IMR-90 (cell line): ENCODE results near the gene PRCP. TPM values are rescaled to one million over a fixed set of nuclear protein-coding genes. Genes with fewer than 3 reads are reported as not detected.

Experiments used
- ATAC-seq: fragments of 200-7000 bp; cut with Tn5 transposase; 2 replicates; pipeline ENCODE4 v1.9.1; 2020; ENCODE audit warnings: low read depth, mild to moderate bottlenecking, moderate library complexity
- BruUV-seq: library from RNA; stranded (reverse); fragments of 400-500 nt; replicated peaks from 2 replicates; lab custom pipeline; 2021; lab: Mats Ljungman, UMichigan
- CTCF ChIA-PET: fragments of 300-600 bp; formaldehyde crosslinking; extraction: SDS; loops from one replicate; lab custom pipeline; 2021; ENCODE audit warnings: antibody characterized with exemption; lab: Yijun Ruan, JAX
- POLR2A ChIA-PET: fragments of 300-600 bp; sonication (Branson Sonifier 250); formaldehyde crosslinking; loops from one replicate; lab custom pipeline; 2022; ENCODE audit warnings: antibody characterized with exemption; ENCODE audit not compliant: unreplicated experiment; lab: Charles Lee
- DNase-seq: peaks from one replicate; pipeline ENCODE4 v3.0.0; 2013
- H2AFZ ChIP-seq: replicated peaks from 2 replicates; pipeline ENCODE3; 2013; ENCODE audit warnings: low read length, mild to moderate bottlenecking; ENCODE audit not compliant: poor library complexity
- H2AK5ac ChIP-seq: 2 replicates; pipeline ENCODE4 v1.6.1; 2013; ENCODE audit warnings: low read depth, low read length, inconsistent platforms
- H2AK9ac ChIP-seq: replicated peaks from 2 replicates; pipeline ENCODE3; 2013; ENCODE audit warnings: mild to moderate bottlenecking, low read depth, low read length, moderate library complexity; ENCODE audit not compliant: poor library complexity
- H2BK120ac ChIP-seq: 2 replicates; pipeline ENCODE4 v1.6.1; 2013; ENCODE audit warnings: low read depth, low read length, inconsistent platforms
- H2BK15ac ChIP-seq: 3 replicates; pipeline ENCODE4 v1.6.1; 2013; ENCODE audit warnings: low read depth, low read length, inconsistent platforms
- H2BK20ac ChIP-seq: 2 replicates; pipeline ENCODE4 v1.6.1; 2013; ENCODE audit warnings: low read depth, mild to moderate bottlenecking, inconsistent platforms, low read length, moderate library complexity
- H2BK5ac ChIP-seq: 2 replicates; pipeline ENCODE4 v1.6.1; 2013; ENCODE audit warnings: mild to moderate bottlenecking, low read depth, low read length, inconsistent platforms; ENCODE audit not compliant: poor library complexity, severe bottlenecking
- H3K14ac ChIP-seq: replicated peaks from 2 replicates; pipeline ENCODE4 v1.6.1; 2013; ENCODE audit warnings: low read depth, low read length, inconsistent platforms
- H3K18ac ChIP-seq: 2 replicates; pipeline ENCODE4 v1.6.1; 2013; ENCODE audit warnings: low read depth, low read length, control low read depth
- H3K23ac ChIP-seq: 2 replicates; pipeline ENCODE4 v1.6.1; 2013; ENCODE audit warnings: low read depth, low read length, inconsistent platforms
- H3K27ac ChIP-seq: 2 replicates; pipeline ENCODE4 v1.5.1; 2013; ENCODE audit warnings: mild to moderate bottlenecking, control low read depth, low read length; ENCODE audit not compliant: insufficient read depth
- H3K27me3 ChIP-seq: 2 replicates; pipeline ENCODE4 v1.6.1; 2013; ENCODE audit warnings: low read length; ENCODE audit not compliant: control insufficient read depth, insufficient read depth
- H3K36me3 ChIP-seq: 2 replicates; pipeline ENCODE4 v1.6.1; 2013; ENCODE audit warnings: low read length, mixed read lengths; ENCODE audit not compliant: control insufficient read depth, insufficient read depth
- H3K4ac ChIP-seq: 2 replicates; pipeline ENCODE4 v1.6.1; 2013; ENCODE audit warnings: low read depth, low read length, inconsistent platforms
- H3K4me1 ChIP-seq: 2 replicates; pipeline ENCODE4 v1.6.1; 2013; ENCODE audit warnings: low read length, mixed read lengths; ENCODE audit not compliant: control insufficient read depth, insufficient read depth
- H3K4me2 ChIP-seq: 2 replicates; pipeline ENCODE4 v1.6.1; 2013; ENCODE audit warnings: low read depth, mild to moderate bottlenecking, control low read depth, low read length, moderate library complexity
- H3K4me3 ChIP-seq: 2 replicates; pipeline ENCODE4 v1.5.1; 2013; ENCODE audit warnings: low read depth, mild to moderate bottlenecking, control low read depth, low read length, moderate library complexity; ENCODE audit not compliant: insufficient read depth
- H3K56ac ChIP-seq: 2 replicates; pipeline ENCODE4 v1.6.1; 2013; ENCODE audit warnings: low read length, inconsistent platforms; ENCODE audit not compliant: insufficient read depth; ENCODE audit errors: extremely low read depth
- H3K79me1 ChIP-seq, 2 experiments: 2 replicates each; pipeline ENCODE4 v1.6.1; 2013; ENCODE audit warnings: low read length in 2 of 2, inconsistent platforms in 1 of 2, low read depth in 1 of 2
- H3K9ac ChIP-seq: 2 replicates; pipeline ENCODE4 v1.6.1; 2013; ENCODE audit warnings: low read depth, low read length, control low read depth
- H3K9me1 ChIP-seq: 2 replicates; pipeline ENCODE4 v1.6.1; 2013; ENCODE audit warnings: low read length, inconsistent platforms; ENCODE audit not compliant: insufficient read depth
- H3K9me3 ChIP-seq: 2 replicates; pipeline ENCODE4 v1.6.1; 2013; ENCODE audit warnings: low read length; ENCODE audit not compliant: control insufficient read depth, insufficient read depth
- H4K20me1 ChIP-seq: 2 replicates; pipeline ENCODE4 v1.6.1; 2013; ENCODE audit warnings: low read length, inconsistent platforms; ENCODE audit not compliant: insufficient read depth
- H4K5ac ChIP-seq: 2 replicates; pipeline ENCODE4 v1.6.1; 2013; ENCODE audit warnings: mild to moderate bottlenecking, low read depth, low read length, control low read depth
- H4K8ac ChIP-seq, 2 experiments: 2 replicates each; pipeline ENCODE4 v1.6.1; 2013; ENCODE audit warnings: low read depth in 2 of 2, low read length in 2 of 2, control low read depth in 1 of 2, inconsistent platforms in 1 of 2
- H4K91ac ChIP-seq: 2 replicates; pipeline ENCODE4 v1.6.1; 2013; ENCODE audit warnings: low read depth, low read length, inconsistent platforms; ENCODE audit not compliant: insufficient read depth
- BHLHE40 ChIP-seq: fragments of 150-350 bp; IDR thresholded peaks from 2 replicates; pipeline ENCODE4 v1.6.1; 2016; ENCODE audit warnings: mild to moderate bottlenecking, low read depth, low read length
- CEBPB ChIP-seq: IDR thresholded peaks from 2 replicates; pipeline ENCODE4 v1.6.1; 2012; ENCODE audit warnings: low read depth, low read length, improper control_type of control experiment
- CHD1 ChIP-seq: IDR thresholded peaks from 2 replicates; pipeline ENCODE4 v1.6.1; 2012; ENCODE audit warnings: low read depth, low read length, improper control_type of control experiment
- FOS ChIP-seq: fragments of 150-350 bp; IDR thresholded peaks from 2 replicates; pipeline ENCODE4 v1.6.1; 2016; ENCODE audit warnings: low read depth, low read length
- MAFK ChIP-seq: IDR thresholded peaks from 2 replicates; pipeline ENCODE4 v1.6.1; 2012; ENCODE audit warnings: low read depth, low read length, improper control_type of control experiment
- MAZ ChIP-seq: IDR thresholded peaks from 2 replicates; pipeline ENCODE4 v1.6.1; 2012; ENCODE audit warnings: low read depth, mild to moderate bottlenecking, low read length, improper control_type of control experiment, moderate library complexity, borderline replicate concordance
- MXI1 ChIP-seq: IDR thresholded peaks from 2 replicates; pipeline ENCODE4 v1.6.1; 2012; ENCODE audit warnings: low read depth, mild to moderate bottlenecking, low read length, moderate library complexity, borderline replicate concordance
- NFE2L2 ChIP-seq: fragments of 150-350 bp; IDR thresholded peaks from 2 replicates; pipeline ENCODE4 v1.6.1; 2016; ENCODE audit warnings: low read depth, mild to moderate bottlenecking, low read length
- POLR2A ChIP-seq: IDR thresholded peaks from 2 replicates; pipeline ENCODE4 v1.6.1; 2012; ENCODE audit warnings: mild to moderate bottlenecking, low read depth, low read length
- RAD21 ChIP-seq: IDR thresholded peaks from 2 replicates; pipeline ENCODE4 v1.6.1; 2012; ENCODE audit warnings: low read length, improper control_type of control experiment
- RCOR1 ChIP-seq: IDR thresholded peaks from 2 replicates; pipeline ENCODE4 v1.6.1; 2012; ENCODE audit warnings: mild to moderate bottlenecking, low read length, improper control_type of control experiment; ENCODE audit not compliant: insufficient replicate concordance
- RFX5 ChIP-seq: IDR thresholded peaks from 2 replicates; pipeline ENCODE4 v1.8.0; 2012; ENCODE audit warnings: low read depth, mild to moderate bottlenecking, low read length, moderate library complexity
- SMC3 ChIP-seq: fragments of 150-350 bp; IDR thresholded peaks from 2 replicates; pipeline ENCODE4 v1.6.1; 2016; ENCODE audit warnings: low read depth, mild to moderate bottlenecking, antibody characterized with exemption, low read length, moderate library complexity
- WGBS, 2 experiments: methylation state at CpG; one replicate each; pipeline versions ENCODE4 v1.1.5 to v1.1.7; 2013; ENCODE audit warnings: missing lambda C conversion rate in 2 of 2; ENCODE audit not compliant: insufficient read length in 1 of 2; ENCODE audit errors: extremely low coverage in 2 of 2; 5-methylcytosine and 5-hydroxymethylcytosine counted together
- dilution Hi-C: fragments of 300-500 bp; cut with HindIII; formaldehyde crosslinking; loops from one replicate; pipeline ENCODE4 v1.14.3; 2018; ENCODE audit warnings: low sequenced_read_pairs; ENCODE audit not compliant: unreplicated experiment
- in situ Hi-C: fragments of 300-500 bp; cut with MboI; formaldehyde crosslinking; loops from 3 replicates; pipeline ENCODE4 v1.14.3; 2019; ENCODE audit warnings: low sequenced_read_pairs, inconsistent platforms, mixed read lengths
- intact Hi-C: fragments of 100-400 bp; cut with micrococcal nuclease; formaldehyde crosslinking; loops from 2 replicates; pipeline ENCODE4 v1.10.0; 2022
- polyA plus RNA-seq, 3 experiments: library from polyadenylated mRNA; depleted of rRNA; stranded (reverse); fragments of >200 nt; gene quantifications; 2 replicates each; pipeline ENCODE4 v1.2.3, GENCODE V29; 2012; ENCODE audit warnings: low replicate concordance in 1 of 3
- total RNA-seq: library from RNA; depleted of rRNA; stranded (reverse); fragments of >200 nt; gene quantifications from 2 replicates; pipeline ENCODE4 v1.2.3, GENCODE V29; 2012
- TF ChIP-seq, protein P1 (sequence below): fragments of 150-350 bp; IDR thresholded peaks from 2 replicates; pipeline ENCODE4 v1.6.1; 2016; ENCODE audit warnings: low read depth, mild to moderate bottlenecking, low read length, moderate library complexity, borderline replicate concordance
- TF ChIP-seq, protein P2 (sequence below): fragments of 150-350 bp; IDR thresholded peaks from 2 replicates; pipeline ENCODE4 v1.6.1; 2017; ENCODE audit warnings: mild to moderate bottlenecking, antibody characterized with exemption, low read length, low read depth
- TF ChIP-seq, protein P3 (sequence below): conservative IDR thresholded peaks from 2 replicates; pipeline ENCODE4 v1.5.1; 2012; ENCODE audit warnings: mild to moderate bottlenecking, low read depth, low read length, improper control_type of control experiment

Gene PRCP
- total and polyA plus RNA-seq, 2 of the 4 experiments (the other 2 are of a cell fraction) = 31.7 to 64.9 TPM

DNA sequence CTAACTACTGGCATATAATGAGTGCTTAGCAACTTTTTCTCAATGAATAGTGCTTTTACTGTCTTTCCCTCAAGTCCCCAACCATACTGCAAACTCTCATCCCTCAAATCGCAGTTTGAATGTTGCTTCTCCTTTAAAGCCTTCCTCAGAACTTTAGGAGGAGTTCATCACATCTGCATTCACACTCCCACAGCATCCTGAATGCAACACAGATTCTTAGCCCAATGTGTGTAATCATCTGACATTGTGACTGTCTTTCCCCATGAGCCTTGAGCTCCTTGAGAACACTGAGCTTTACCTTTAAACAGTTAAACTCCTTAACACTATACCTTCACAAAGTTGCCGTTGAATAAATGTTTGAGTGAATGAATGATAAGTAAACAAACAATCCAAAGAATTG lies 84.8 kb downstream of the PRCP start:
- Histone ChIP-seq H3K4ac (no peak overlapping the region), H3K9me3 (no peaks in the 10 kb centered on the region), H4K5ac (no peak overlapping the region), H4K20me1 (no peaks in the 10 kb centered on the region), H3K18ac (no peak overlapping the region), H2BK120ac (no peak overlapping the region), H2AK5ac (no peak overlapping the region), H2AK9ac (no peak overlapping the region), H2BK15ac (no peak overlapping the region), H3K36me3 (no peaks in the 10 kb centered on the region), H3K27me3 (peaks cover 17% of the 10 kb centered on the region), H2AFZ (no peak overlapping the region), H3K23ac (no peak overlapping the region), H4K8ac (no peak overlapping the region), H3K4me3 (no peak overlapping the region), H2BK20ac (no peak overlapping the region), H4K91ac (no peak overlapping the region), H3K27ac (no peak overlapping the region), H3K56ac (no peak overlapping the region), H3K9ac (no peak overlapping the region), H3K9me1 (no peaks in the 10 kb centered on the region), H2BK5ac (no peak overlapping the region), H3K79me1 (no peaks in the 10 kb centered on the region), H3K14ac (no peak overlapping the region), H3K4me2 (no peak overlapping the region), H3K4me1 (no peaks in the 10 kb centered on the region)
- intact Hi-C loops = no loop called here
- POLR2A ChIA-PET = no interaction called here
- ATAC-seq (no peak), DNase-seq (no peak)
- BruUV-seq = no TSS peak
- in situ Hi-C loops = no loop called here
- dilution Hi-C loops = no loop called here
- no CpG with 5 or more reads among the region's 2 CpGs for WGBS, 2 experiments
- TF ChIP-seq CHD1 = no peak
- TF ChIP-seq, protein P1, sequence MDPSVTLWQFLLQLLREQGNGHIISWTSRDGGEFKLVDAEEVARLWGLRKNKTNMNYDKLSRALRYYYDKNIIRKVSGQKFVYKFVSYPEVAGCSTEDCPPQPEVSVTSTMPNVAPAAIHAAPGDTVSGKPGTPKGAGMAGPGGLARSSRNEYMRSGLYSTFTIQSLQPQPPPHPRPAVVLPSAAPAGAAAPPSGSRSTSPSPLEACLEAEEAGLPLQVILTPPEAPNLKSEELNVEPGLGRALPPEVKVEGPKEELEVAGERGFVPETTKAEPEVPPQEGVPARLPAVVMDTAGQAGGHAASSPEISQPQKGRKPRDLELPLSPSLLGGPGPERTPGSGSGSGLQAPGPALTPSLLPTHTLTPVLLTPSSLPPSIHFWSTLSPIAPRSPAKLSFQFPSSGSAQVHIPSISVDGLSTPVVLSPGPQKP = no peak
- TF ChIP-seq NFE2L2 = no peak
- TF ChIP-seq BHLHE40 = no peak
- no peak for TF ChIP-seq MAZ
- TF ChIP-seq RFX5 = no peak
- TF ChIP-seq, protein P2, sequence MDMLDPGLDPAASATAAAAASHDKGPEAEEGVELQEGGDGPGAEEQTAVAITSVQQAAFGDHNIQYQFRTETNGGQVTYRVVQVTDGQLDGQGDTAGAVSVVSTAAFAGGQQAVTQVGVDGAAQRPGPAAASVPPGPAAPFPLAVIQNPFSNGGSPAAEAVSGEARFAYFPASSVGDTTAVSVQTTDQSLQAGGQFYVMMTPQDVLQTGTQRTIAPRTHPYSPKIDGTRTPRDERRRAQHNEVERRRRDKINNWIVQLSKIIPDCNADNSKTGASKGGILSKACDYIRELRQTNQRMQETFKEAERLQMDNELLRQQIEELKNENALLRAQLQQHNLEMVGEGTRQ = no peak
- no peak for TF ChIP-seq SMC3
- no peak for TF ChIP-seq RCOR1
- TF ChIP-seq MXI1 = no peak
- TF ChIP-seq POLR2A = no peak
- TF ChIP-seq, protein P3, sequence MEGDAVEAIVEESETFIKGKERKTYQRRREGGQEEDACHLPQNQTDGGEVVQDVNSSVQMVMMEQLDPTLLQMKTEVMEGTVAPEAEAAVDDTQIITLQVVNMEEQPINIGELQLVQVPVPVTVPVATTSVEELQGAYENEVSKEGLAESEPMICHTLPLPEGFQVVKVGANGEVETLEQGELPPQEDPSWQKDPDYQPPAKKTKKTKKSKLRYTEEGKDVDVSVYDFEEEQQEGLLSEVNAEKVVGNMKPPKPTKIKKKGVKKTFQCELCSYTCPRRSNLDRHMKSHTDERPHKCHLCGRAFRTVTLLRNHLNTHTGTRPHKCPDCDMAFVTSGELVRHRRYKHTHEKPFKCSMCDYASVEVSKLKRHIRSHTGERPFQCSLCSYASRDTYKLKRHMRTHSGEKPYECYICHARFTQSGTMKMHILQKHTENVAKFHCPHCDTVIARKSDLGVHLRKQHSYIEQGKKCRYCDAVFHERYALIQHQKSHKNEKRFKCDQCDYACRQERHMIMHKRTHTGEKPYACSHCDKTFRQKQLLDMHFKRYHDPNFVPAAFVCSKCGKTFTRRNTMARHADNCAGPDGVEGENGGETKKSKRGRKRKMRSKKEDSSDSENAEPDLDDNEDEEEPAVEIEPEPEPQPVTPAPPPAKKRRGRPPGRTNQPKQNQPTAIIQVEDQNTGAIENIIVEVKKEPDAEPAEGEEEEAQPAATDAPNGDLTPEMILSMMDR = no peak
- no peak for TF ChIP-seq RAD21
- no peak for TF ChIP-seq MAFK
- TF ChIP-seq FOS = no peak
- TF ChIP-seq CEBPB = no peak
- CTCF ChIA-PET = interaction anchor here (0.9 kb wide), 1 partner anchor 52 kb away, joined by 7 read pairs; no protein-coding TSS in a partner anchor
